HG02759 (cell line): ENCODE data around the gene RAP1GAP.
"Not testable (repeated sequence)": the region's sequence is repeated elsewhere in the genome, so short reads cannot be mapped to it uniquely, and the experiment has no call there.

ENCODE experiments used
- ATAC-seq: cut with Tn5 transposase; IDR thresholded peaks from one replicate; pipeline ENCODE4 v1.9.1; 2021; ENCODE audit warnings: mild to moderate bottlenecking, moderate library complexity; ENCODE audit not compliant: unreplicated experiment

Gene RAP1GAP

DNA sequence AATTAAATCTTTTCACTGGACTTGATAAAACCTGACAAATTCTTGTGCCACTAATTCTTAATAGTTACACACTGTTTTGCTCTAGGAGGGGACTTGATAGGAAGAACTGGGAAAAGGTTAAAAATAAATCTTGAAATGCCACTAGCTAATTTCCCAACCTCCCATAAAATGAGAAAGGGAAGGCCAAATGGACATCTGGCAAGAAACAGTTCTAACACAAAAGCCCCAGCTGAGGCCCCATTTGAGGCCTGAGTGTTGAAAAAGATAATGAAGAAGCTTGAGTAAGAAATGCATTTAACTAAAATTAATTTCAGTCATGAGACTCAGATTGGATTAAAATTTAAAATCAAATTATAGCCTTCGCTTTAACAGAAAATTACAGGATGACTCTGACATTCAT is 11.2 kb upstream of the RAP1GAP start:
- ATAC-seq, result no peak

DNA sequence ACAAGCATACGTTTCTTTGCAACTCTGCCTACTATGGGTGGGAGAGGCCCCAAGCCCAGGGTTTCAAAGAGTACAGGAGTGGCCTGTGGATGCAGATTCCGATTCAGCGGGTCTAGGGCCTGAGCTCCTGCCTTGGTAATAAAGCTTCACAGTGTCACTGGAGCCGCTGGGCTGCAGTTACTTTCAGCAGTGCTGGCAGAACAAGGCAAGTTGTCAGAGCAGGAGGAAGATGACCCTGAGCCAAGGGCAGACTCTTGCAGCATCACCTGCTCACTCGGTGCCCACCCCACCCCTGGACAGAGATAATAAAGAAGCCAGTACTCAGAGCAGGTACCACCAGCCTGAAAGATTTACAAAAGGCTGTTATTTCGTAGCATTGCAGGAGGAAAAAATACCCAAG is 8.0 kb upstream of the RAP1GAP start:
- no peak for ATAC-seq

DNA sequence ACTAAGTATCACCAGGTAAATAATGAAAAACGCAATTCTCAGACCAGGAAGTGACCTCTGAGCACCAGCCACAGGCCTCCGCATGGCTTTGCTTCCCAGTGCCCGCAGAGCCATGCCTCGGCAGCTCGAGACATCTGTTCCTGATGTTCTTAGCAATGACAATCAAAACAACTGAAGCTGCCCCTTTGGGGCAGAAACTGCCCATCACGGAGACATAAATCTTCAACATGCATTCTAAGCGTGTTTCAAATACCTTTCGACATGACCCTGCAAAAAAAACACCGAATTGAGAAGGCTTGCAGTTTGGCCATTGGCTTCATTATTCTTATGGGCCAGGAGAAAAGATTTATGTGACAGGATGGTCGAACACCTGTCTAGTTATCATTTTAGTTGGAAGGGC is 5.8 kb upstream of the RAP1GAP start:
- ATAC-seq, result no peak

DNA sequence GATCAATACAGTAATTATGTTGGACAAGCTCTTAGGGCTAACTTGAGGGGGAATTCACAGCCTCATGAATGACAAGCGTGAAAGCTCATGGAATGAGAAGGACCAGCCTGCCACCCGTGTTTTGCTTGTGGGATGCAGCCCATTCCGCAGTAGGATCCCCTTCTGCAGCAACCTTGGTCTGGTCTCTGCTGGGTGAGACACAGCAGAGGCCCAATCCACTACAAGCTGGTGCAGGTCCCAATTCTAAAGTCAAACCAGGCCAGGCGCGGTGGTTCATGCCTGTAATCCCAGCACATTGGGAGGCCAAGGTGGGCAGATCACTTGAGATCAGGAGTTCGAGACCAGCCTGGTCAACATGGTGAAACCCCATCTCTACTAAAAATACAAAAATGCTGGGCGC is 4.7 kb upstream of the RAP1GAP start:
- not testable (repeated sequence) for ATAC-seq

DNA sequence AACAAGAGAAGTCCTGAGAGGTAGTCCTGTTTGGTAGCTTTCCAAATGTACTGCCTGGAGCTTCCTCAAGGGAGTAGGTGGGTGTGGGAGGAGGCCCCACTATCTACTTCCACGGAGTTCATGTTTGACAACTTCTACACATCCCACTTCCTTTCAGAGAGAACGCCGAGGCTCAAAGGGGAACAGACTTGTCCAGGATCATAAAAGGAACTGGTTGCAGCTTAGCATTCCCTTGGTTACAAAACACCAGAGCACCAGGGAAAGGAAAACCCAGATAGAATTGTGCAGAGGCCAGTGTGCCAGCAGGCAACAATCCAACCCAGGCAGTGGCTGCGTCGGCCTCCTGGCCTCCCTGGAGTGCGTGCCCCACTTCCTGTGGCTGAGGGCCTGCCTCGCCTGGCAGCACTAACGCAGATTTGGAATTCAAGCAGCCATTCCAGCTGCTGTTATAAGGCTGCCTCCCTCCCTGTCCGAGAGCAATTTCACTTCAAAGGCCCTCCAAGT is 4.2 kb upstream of the RAP1GAP start:
- no peak for ATAC-seq

DNA sequence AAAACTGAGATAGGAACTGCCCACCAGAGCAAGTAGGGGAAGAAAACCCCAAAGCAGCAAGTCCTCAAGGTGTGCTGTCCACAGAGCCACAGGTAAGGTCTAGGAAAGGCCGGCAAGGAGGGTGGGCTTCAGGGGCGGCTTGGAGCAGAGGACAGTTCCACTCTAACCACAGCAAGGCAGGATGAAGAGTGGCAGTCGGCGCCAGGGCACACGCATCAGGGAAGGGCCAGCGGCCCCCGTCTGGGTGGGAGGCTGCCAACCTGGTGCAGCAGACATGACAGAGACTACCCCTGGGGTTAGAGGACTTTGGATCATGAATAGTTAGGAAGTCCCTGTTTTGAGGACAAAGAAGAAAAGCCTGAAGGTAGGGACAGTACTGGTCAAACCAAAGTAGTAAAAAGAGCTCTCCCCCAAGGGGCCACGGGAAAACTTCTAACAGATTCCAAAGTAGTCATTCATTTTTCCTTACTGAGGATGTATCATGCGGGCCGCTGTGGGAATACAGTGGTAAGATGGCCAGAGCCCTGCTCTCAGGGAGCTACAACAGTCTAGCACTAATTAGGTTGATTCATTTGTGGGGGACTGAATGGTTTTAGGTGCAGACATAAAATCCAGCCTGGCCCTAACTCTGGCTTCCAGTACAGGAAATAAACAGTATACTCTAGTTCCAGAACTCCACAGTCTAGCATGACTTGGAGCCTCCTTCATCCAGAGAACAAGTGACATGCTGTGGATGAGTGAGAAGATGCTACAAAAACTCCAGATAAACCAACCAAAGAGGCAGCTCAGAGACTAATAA is 3.5 kb upstream of the RAP1GAP start:
- ATAC-seq, result no peak

DNA sequence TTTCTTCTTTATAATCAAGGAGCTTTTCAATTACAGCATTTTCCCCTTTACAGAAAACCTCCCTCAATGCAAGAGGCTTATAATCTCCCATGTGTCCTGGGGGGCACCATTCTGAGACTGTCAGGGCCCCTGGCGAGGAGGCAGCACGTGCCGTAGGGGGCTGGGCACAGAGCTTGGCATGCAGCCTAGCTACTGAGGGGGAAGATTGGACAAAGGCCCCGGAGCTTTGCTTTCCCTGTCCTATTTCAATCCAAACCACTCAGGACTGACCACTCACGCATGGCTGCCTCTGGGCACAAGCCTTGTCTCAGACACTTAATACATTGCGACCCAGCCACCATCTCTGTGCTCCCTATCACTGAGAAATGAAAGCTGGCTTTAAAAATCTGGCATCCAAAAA is 2.8 kb upstream of the RAP1GAP start:
- no peak for ATAC-seq

DNA sequence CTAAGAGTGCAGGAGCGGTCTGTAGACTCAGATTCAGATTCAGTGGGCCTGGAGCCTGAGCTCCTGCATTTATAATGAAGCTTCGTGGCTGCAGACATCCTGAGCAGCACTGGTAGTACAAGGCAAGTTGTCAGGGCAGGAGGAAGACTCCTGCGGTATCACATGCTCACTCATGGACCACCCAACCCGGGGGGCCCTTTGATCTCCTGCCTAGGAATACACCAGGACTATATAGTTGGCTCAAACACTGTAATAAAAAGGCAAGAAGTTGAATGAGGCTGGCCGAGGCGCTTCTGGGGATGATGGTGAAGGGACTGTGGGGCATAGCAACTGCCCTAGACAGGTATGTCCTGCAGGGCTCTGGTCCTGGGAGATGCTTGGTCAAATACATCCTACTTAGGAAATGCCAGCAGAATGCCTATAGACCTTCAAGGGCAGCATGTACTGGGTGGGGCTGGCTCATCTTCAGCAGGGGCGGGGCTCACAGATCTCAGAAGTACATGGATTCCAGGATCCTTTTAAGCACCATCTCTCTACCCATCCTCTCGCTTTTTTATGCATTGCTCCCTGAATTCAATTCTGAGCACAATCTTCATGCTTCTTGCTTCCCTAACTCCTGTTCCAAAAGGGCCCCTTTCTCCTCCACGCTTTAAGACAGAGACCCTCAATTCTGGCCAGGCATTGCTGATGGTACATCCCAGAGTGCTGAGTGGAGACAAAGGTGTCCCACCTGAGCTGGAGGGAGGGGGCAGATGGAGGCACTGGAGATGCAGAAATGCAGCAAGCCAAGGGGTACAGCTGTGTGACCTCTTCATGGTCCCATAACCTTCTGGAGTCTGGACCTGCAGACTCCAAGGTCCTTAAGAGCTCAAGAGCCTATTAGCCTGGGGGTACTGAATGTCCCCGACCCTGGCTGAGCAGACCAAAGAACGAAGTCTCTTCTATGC is 2.1 kb upstream of the RAP1GAP start:
- ATAC-seq, result no peak

DNA sequence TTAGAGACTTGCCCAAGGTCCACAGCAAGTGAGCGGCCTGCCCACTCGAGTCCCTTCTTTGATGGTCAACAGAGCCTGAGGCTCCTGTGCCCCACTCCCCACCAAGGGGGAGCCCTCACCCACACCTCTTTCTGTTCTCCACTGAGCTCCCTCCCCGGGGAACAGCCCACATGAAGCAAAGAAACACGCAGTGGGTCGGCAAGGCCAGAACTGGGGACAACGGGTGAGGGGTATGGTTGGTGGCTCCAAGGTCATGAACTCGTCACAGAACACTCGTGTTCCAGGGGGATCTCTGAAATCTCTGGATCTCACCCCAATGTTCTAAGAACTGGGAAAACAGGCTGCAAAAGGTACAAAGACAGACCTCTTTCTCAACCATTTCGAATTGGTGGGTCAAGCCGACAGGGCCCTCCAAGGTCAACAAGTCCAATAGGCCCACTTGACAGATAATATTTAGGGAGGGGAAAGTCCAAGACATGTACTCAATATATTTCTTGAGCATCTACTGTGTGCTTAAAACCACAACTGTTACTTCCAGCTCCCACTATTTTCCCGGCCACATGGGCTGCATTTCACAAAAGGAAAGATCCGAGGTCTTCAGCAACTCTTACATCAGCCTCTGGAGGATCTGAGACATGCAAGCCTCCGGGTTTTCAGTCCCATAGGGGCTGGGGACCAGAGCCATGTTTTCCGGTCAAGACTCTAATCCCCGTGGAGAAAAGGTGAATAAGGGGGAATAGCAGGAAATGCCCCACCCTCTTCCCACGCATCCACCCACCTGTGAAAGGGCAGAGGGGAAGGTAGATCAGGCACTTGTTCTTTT is 1.1 kb upstream of the RAP1GAP start:
- ATAC-seq, result no peak

DNA sequence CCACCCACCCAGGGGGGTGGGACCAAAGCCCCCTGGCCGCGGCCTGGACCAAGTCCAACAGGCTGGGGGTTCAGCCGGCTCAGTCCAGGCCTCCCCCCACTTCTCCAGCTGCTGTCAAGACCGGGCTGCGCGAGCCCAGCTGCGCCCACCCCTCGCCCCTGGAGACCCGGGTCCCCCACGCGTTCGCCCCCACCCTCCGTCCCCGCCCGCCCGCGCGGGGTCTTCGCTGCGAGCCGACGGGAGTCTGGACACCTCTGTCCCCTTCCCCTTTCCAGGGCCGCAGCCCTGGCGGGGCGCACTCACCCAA is 253 bp downstream of the RAP1GAP start:
- ATAC-seq, result no peak

DNA sequence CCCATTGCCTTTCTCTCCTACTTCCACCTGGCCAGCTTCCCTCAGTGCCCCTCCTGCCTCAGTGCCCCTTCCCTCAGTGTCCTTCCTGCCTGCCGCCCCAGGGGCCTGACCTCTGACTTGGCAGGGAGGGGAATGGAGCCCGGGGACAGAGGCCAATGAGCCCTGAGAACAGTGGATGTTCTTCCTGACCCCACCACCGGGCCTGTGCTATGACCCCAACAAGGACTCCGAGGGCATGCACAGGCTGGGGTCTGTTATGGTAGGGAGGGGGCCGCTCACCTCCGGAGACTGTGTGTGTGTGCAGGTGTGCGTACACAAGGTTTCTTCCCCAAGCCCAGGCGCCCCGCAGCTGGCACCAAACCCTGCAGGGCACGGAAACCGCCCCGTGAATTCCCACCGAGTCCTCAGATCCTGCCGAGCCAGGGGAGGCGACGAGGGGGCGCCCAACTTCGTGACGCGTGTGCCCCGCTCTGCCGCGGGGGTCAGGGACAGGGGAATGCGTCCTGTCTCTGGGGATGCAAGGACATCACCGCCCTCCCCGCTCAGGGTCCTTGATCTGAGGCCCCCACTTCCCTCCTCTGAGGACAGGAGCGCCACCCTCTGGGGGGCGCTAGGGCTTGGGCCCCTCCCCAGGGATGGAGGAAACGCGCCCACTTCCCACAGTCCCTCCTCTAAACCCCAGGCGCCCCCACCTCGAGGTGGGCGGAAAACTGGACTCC is 766 bp downstream of the RAP1GAP start:
- ATAC-seq, result no peak

DNA sequence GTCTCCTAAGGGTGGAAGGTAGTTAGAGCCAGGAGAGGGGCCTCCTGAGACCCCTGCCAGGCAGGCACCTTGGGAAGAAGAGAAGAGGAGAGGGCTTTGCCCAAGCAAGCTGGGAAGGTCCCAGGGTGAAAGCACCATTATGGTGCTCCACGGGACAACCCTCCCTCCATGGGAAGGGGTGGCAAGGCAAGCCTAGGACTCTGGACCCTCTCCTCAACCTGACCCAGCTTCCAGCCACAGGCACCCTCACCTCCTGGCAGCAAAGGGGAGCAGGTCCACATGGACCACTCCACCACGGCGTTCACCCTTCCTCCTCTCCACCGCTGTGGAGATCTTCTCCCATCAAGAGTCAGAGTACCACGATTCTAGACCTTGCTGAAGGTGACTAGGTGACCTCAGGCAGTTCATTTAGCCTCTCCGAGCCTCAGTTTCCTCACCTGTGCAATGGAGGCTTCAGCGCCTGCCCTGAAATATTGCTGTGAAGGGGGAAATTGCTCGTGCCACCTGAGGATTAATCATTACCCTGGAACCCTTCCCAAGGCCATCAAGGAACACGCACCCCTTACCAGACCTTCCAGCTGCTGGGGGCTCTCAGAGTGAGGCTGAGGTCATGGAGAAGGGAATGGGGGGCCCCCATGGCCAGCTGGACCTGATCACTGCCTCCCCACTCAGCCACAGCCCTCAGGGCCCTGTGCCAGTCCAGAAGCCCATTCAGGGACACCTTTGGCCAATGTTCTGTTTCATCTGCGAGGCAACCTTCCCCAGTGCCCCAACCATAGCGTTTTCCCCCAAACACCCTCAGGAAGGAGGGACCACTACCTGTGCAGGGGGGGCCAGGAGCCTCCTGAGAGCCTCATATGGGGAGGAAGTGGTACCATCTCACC is 1.6 kb downstream of the RAP1GAP start:
- no peak for ATAC-seq

DNA sequence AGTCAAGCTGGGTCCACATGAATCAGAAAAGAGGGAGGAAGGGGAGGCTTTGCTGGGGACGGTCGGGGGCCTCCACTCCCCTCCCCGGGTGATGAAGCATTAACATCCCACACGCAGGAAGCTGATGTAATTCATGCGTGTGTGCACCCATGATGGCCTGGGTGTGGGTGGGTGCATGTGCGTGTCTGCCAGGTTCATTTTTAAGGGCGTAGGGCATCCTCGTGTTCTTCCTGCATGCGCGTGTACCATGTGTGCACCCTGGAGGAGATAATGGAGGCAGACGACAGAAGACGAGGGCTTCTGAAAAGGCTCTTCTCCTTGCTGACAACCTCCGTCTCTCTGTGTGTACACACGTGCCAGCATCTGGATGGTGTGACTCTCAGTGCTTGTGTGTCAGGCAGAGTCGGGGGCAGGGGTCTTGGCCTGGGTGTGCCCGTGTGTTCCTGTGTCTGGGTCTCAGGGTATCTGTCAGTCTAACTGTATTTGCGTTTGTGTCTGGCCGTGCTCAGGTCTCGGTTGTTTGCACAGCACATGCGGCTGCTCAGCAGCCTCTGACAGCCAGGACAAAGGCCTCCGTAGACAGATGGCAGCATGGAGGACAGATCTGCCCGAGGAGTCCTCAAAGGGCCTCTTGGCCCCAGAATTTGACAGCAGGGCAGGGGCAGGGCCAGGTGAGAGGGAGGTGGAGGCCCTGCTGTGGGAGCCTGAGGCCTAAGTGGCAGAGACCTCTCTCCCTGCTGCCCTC is 2.4 kb downstream of the RAP1GAP start:
- ATAC-seq, result no peak

DNA sequence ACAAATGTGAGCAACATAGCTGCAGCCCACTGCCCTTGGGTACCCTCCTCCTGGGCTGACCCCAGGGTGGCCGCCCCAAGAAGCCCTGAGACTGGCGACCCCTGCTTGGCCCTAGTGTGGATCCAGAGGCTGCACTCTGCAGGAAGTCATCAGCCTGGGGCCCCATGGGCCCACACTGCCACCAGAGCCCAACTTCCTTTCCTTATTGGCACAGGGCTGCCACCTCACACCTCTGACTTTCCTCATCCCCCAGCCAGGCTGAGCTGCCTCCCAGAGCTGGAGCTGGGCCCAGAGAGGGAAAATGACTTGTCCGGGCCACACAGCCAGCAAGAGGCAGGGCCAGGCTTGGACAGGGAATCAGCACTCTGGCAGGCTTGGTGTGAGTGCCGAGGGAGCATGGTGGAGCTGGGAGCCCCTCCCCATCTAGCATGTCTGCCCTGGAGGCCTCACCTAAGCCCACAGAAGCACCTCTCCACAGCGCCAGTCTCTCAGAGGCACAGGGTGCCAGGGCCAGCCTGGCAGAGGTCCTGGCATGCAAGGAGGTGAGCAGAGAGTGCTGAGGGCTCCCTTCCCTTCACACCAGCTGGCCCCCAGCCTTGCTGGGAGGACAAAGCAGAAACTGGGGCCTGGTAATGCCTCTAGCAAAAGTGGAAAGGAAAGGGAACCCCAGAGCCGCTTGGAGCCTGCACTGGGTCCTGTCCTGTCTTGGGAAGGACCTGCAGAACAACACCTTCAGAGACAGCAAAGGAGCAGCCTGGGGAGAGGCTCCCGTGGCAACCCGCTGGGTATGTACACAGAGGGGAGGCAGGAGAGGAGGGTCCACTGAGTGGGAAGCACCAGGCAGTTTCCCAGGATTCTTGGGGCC is 3.2 kb downstream of the RAP1GAP start:
- no peak for ATAC-seq

DNA sequence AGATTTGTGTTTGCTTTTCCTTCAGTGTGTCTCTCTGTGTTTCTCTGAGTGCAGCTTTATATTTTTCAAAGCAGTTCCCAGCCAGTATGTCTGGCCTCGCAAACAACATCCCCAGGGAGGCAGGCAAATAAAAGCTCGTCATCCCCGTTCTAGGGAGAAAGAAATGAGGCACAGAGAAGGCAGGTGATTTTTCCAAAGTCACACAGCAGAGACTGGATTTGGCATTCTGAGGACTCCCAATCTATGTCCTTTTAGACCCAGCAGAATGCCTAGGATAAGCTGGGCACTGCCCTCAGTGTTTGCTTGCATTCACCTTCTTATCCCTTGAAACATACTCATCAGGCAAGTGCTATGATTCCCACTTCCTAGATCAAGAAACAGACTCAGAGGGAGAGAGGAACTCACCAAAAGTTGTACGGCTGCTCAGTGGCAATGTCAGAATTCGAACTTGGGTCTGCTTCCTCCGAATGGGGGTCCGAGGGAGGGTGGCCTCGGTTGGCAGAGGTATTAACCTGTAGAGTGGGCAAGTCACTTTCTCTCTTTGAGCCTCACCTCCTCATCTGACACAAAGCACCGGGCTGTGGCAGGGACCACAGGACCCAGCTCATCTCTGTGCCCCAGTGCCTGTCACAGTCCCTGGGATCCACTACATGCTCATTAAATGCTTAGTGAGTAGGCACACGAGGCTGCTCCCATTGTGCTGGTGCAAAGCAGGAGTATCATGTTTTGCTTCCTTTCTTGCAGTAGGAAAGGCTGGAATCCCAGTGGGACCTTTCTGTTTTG is 4.2 kb downstream of the RAP1GAP start:
- no peak for ATAC-seq

DNA sequence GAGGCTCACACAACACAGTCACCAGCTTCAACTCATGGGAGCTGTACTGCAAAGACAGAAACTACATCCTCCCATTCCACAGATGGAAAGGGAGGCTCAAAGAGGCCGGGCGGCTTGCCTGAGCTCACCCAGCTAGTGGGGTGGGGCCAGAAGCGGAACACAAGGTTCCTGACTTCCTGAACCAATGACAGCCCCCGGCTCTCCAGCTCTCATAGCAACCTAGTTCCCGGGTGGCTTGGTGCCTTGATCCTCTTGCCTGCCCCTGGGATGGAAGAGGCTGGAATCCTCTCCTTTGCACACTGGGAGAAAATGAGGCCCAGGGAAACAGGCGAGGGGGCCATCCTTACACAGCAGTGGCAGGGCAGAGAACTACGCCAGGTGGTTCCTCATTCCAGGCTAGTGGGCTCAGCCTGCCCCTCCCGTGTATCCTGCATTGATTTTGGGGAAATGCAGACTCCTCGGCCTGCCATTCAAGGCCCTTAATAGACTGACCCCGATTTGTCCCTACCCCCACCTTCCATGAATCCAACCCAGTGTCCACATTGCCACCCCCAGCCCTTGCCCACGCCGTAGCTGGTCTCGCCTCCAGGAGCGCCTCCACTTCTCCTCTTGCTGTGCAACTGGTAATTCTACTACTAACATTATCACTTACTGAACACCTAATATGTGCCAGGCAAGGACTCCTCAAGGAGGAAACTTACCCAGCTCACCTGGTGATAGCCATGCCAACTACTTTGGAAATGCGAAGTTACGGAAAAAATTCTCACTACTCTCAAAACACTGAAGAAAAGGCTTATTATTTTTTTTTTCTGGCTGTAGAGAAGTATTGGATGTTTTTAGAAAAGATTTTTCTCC is 5.0 kb downstream of the RAP1GAP start:
- ATAC-seq, result no peak
